PC-3 (cell line): ENCODE measurements around the gene DOCK4. TPM values are rescaled to one million over a fixed set of nuclear protein-coding genes. Genes with fewer than 3 reads are reported as not detected.

Source experiments
- ATAC-seq: fragments of 200-7000 bp; cut with Tn5 transposase; 2 replicates; pipeline ENCODE4 v1.9.1; 2020; ENCODE audit warnings: mild to moderate bottlenecking, moderate library complexity
- BruUV-seq: library from RNA; stranded (reverse); fragments of 400-500 nt; replicated peaks from 2 replicates; lab custom pipeline; 2021; lab: Mats Ljungman, UMichigan
- CTCF ChIA-PET: fragments of 300-600 bp; sonication (Branson Sonifier 250); formaldehyde crosslinking; loops from one replicate; lab custom pipeline; 2022; ENCODE audit warnings: antibody characterized with exemption; lab: Charles Lee
- POLR2A ChIA-PET: fragments of 300-600 bp; sonication (Branson Sonifier 250); formaldehyde crosslinking; loops from one replicate; lab custom pipeline; 2022; ENCODE audit warnings: antibody characterized with exemption; ENCODE audit not compliant: unreplicated experiment; lab: Charles Lee
- DNase-seq: peaks from one replicate; pipeline ENCODE4 v3.0.0-alpha.2; 2015
- H2AFZ ChIP-seq: fragments of 300-600 bp; sonication (generic); 2 replicates; pipeline ENCODE4 v1.6.0; 2016; ENCODE audit warnings: antibody characterized with exemption, low read length
- H3F3A ChIP-seq: fragments of 300-600 bp; sonication (generic); one replicate; pipeline ENCODE4 v1.6.0; 2017; ENCODE audit warnings: antibody characterized with exemption, low read length, control low read depth, mild to moderate bottlenecking; ENCODE audit not compliant: unreplicated experiment
- H3K27ac ChIP-seq: fragments of 300-600 bp; sonication (generic); 2 replicates; pipeline ENCODE4 v1.5.1; 2016; ENCODE audit warnings: mild to moderate bottlenecking, low read length
- H3K27me3 ChIP-seq: fragments of 300-600 bp; sonication (generic); 2 replicates; pipeline ENCODE4 v1.6.1; 2016; ENCODE audit warnings: low read length, mixed read lengths
- H3K36me3 ChIP-seq: fragments of 300-600 bp; sonication (generic); 2 replicates; pipeline ENCODE4 v1.6.1; 2016; ENCODE audit warnings: low read depth, mixed run types, low read length, mixed read lengths
- H3K4me1 ChIP-seq: fragments of 300-600 bp; sonication (generic); 2 replicates; pipeline ENCODE4 v1.5.1; 2016; ENCODE audit warnings: low read length; ENCODE audit not compliant: insufficient read depth
- H3K4me2 ChIP-seq: fragments of 300-600 bp; sonication (generic); 2 replicates; pipeline ENCODE4 v1.6.0; 2016; ENCODE audit warnings: low read length
- H3K4me3 ChIP-seq: fragments of 300-600 bp; sonication (generic); 2 replicates; pipeline ENCODE4 v1.5.1; 2016; ENCODE audit warnings: mild to moderate bottlenecking, low read length, mixed read lengths
- H3K79me2 ChIP-seq: fragments of 300-600 bp; sonication (generic); 2 replicates; pipeline ENCODE4 v1.6.1; 2017; ENCODE audit warnings: low read length, mixed read lengths
- H3K9ac ChIP-seq: fragments of 300-600 bp; sonication (generic); 2 replicates; pipeline ENCODE4 v1.6.0; 2016; ENCODE audit warnings: mild to moderate bottlenecking, low read length
- H3K9me2 ChIP-seq: fragments of 300-600 bp; sonication (generic); replicated peaks from 2 replicates; pipeline ENCODE4 v1.6.1; 2016; ENCODE audit warnings: mixed run types, low read length, mixed read lengths
- H3K9me3 ChIP-seq: fragments of 300-600 bp; sonication (generic); 2 replicates; pipeline ENCODE4 v1.6.1; 2016; ENCODE audit warnings: low read length, mixed read lengths
- H4K20me1 ChIP-seq: fragments of 300-600 bp; sonication (generic); 2 replicates; pipeline ENCODE4 v1.6.1; 2016; ENCODE audit warnings: low read length, mixed read lengths
- CTCF ChIP-seq: fragments of 300-600 bp; sonication (generic); conservative IDR thresholded peaks from 2 replicates; pipeline ENCODE4 v1.5.1; 2017; ENCODE audit warnings: antibody characterized with exemption, low read depth, mild to moderate bottlenecking, low read length
- EZH2 ChIP-seq: fragments of 300-600 bp; sonication (generic); IDR thresholded peaks from one replicate; pipeline ENCODE4 v1.6.1; 2017; ENCODE audit warnings: antibody characterized with exemption, mild to moderate bottlenecking, low read length; ENCODE audit not compliant: unreplicated experiment
- EZH2phosphoT487 ChIP-seq: fragments of 300-600 bp; sonication (generic); IDR thresholded peaks from 2 replicates; pipeline ENCODE4 v1.6.1; 2018; ENCODE audit warnings: mild to moderate bottlenecking, antibody characterized with exemption, low read length, borderline replicate concordance
- intact Hi-C: fragments of 100-400 bp; cut with micrococcal nuclease; formaldehyde crosslinking; loops from 2 replicates; pipeline ENCODE4 v1.9.0; 2023
- total RNA-seq: library from RNA; depleted of rRNA; stranded (reverse); fragments of >200 nt; gene quantifications from 2 replicates; pipeline ENCODE4 v1.2.3, GENCODE V29; 2014

Gene DOCK4
- total RNA-seq, 1 experiment from 2014 or later: 25.4 TPM

- Histone ChIP-seq H3K9ac (no peak overlapping the region), H3F3A (no peaks in the 10 kb centered on the region), H2AFZ (no peak overlapping the region), H4K20me1 (peaks cover 6% of the 10 kb centered on the region; the same call in 1 of the 2 replicates), H3K27ac (no peak overlapping the region), H3K4me3 (no peak overlapping the region), H3K27me3 (no peaks in the 10 kb centered on the region), H3K36me3 (no peaks in the 10 kb centered on the region), H3K4me1 (peaks cover 2% of the 10 kb centered on the region; the same call in 1 of the 2 replicates), H3K9me2 (no peaks in the 10 kb centered on the region), H3K9me3 (no peaks in the 10 kb centered on the region), H3K79me2 (peaks cover 60% of the 10 kb centered on the region), H3K4me2 (no peak overlapping the region)
- BruUV-seq: no TSS peak
- TF ChIP-seq CTCF (no peak), EZH2phosphoT487 (no peak), EZH2 (no peak)
- DNase-seq (no peak), ATAC-seq (no peak)
- CTCF ChIA-PET: no interaction called here
- intact Hi-C loops: no loop called here
- POLR2A ChIA-PET: no interaction called here
Observed at GRCh38 chr7:112143582-112143981, 62.6 kb downstream of the DOCK4 start.

- Histone ChIP-seq H3K36me3 (no peaks in the 10 kb centered on the region), H2AFZ (no peak overlapping the region), H3K79me2 (peaks cover 58% of the 10 kb centered on the region), H4K20me1 (peaks cover 8% of the 10 kb centered on the region), H3K4me1 (peaks cover 6% of the 10 kb centered on the region), H3K9me2 (no peaks in the 10 kb centered on the region), H3F3A (peaks cover 2% of the 10 kb centered on the region), H3K9me3 (no peaks in the 10 kb centered on the region), H3K9ac (no peak overlapping the region), H3K4me2 (no peak overlapping the region), H3K27me3 (no peaks in the 10 kb centered on the region), H3K27ac (no peak overlapping the region), H3K4me3 (no peak overlapping the region)
- ChIA-PET POLR2A (no interaction called here), CTCF (no interaction called here)
- BruUV-seq: no TSS peak
- DNase-seq (no peak), ATAC-seq (no peak)
- intact Hi-C loops: no loop called here
- TF ChIP-seq CTCF (no peak), EZH2 (no peak)
Observed at GRCh38 chr7:112143136-112143535, 63.1 kb downstream of the DOCK4 start.

- H3K9me3 ChIP-seq: no peaks in the 10 kb centered on the region
- H3K27ac ChIP-seq: no peak overlapping the region
- DNase-seq: no peak
- H4K20me1 ChIP-seq: peaks cover 20% of the 10 kb centered on the region
- CTCF ChIA-PET: interaction anchor here (0.6 kb wide), 1 partner anchor 59 kb away, joined by 3 read pairs; no protein-coding TSS in a partner anchor
- no peak overlapping the region for H3K9ac ChIP-seq
- no peaks in the 10 kb centered on the region for H3K9me2 ChIP-seq
- H3K27me3 ChIP-seq: no peaks in the 10 kb centered on the region
- intact Hi-C loops: no loop called here
- peaks cover 71% of the 10 kb centered on the region for H3K79me2 ChIP-seq
- peaks cover 5% of the 10 kb centered on the region for H3F3A ChIP-seq
- no peak overlapping the region for H3K4me2 ChIP-seq
- H3K36me3 ChIP-seq: no peaks in the 10 kb centered on the region
- BruUV-seq: no TSS peak
- ATAC-seq: no peak
- H3K4me3 ChIP-seq: no peak overlapping the region
- POLR2A ChIA-PET: no interaction called here
- TF ChIP-seq EZH2 (no peak), EZH2phosphoT487 (no peak), CTCF (no peak)
- H2AFZ ChIP-seq: no peak overlapping the region
- H3K4me1 ChIP-seq: peaks cover 32% of the 10 kb centered on the region
Observed at GRCh38 chr7:112140600-112140999, 65.6 kb downstream of the DOCK4 start.
